HCT116 (cell line): ENCODE results near the gene ALG1.

Experiments used
- CEBPB ChIP-seq: IDR thresholded peaks from 2 replicates; pipeline ENCODE4 v1.6.1; 2012; ENCODE audit warnings: low read depth
- CTCF ChIP-seq, 3 experiments: fragments of 200-600 bp in 1 of 3; sonication (generic) in 1 of 3; IDR thresholded peaks in 2 of 3; conservative IDR thresholded peaks in 1 of 3; 2 replicates each; pipeline ENCODE4 v1.5.1; 2012 to 2017; ENCODE audit warnings: low read depth in 2 of 3, low read length in 2 of 3, antibody characterized with exemption in 1 of 3, borderline replicate concordance in 1 of 3, control low read depth in 1 of 3, mild to moderate bottlenecking in 1 of 3, mixed read lengths in 1 of 3, mixed run types in 1 of 3, moderate library complexity in 1 of 3; ENCODE audit not compliant: insufficient read depth in 1 of 3
- EZH2 ChIP-seq: fragments of 200-600 bp; sonication (generic); IDR thresholded peaks from 2 replicates; pipeline ENCODE4 v1.6.1; 2017; ENCODE audit warnings: antibody characterized with exemption, mixed run types
- YY1 ChIP-seq: IDR thresholded peaks from 2 replicates; pipeline ENCODE4 v1.6.1; 2011; ENCODE audit warnings: low read length, low read depth, moderate library complexity, mild to moderate bottlenecking; ENCODE audit not compliant: insufficient replicate concordance; ENCODE audit errors: extremely low read depth
- ZFX ChIP-seq: fragments of 450-650 bp; IDR thresholded peaks from 2 replicates; pipeline ENCODE4 v1.6.1; 2017

- TF ChIP-seq ZFX (no peak), CEBPB (no peak), EZH2 (no peak), CTCF (IDR thresholded peaks at IDR 0.05 in 2 of 3, conservative IDR thresholded peaks at IDR 0.05 in 1 of 3; ENCODE audit: borderline replicate concordance in 1 of 3, insufficient read depth in 1 of 3, low read depth in 2 of 3, low read length in 2 of 3) (peak; percentile 44 to 86 (median 82); a peak in 5 of 6 replicates), YY1 (no peak)
These were observed 15.3 kb upstream of the ALG1 start for GRCh38 chr16:5056352-5056751.
